ENCODE data around the gene IER3IP1. TPM values are rescaled to one million over a fixed set of nuclear protein-coding genes. Genes with fewer than 3 reads are reported as not detected.
A peak's percentile ranks its signal among the peaks of the same experiment; 100 is the strongest.

Gene IER3IP1
- total and polyA plus RNA-seq, 8 donors: 2.7 to 15.4 (median 5.5) TPM

- Histone ChIP-seq H3K27me3 (no peaks in the 10 kb centered on the region), H3K27ac (no peak overlapping the region), H3K4me3 (peak overlapping the region in 3 of 4 donors; percentile 51 to 99 (median 78)), H3K4me1 (peaks cover 8 to 18% (median 13%) of the 10 kb centered on the region in 3 donors), H3K9me3 (no peaks in the 10 kb centered on the region), H3K36me3 (no peaks in the 10 kb centered on the region)
- no peak for TF ChIP-seq CTCF (IDR thresholded peaks at IDR 0.05)
- ATAC-seq (peak; percentile 35 to 45 (median 38)), FAIRE-seq (no peak), DNase-seq (no peak)
- 52% methylated on average over 13 of the region's 13 CpGs for WGBS, 2 donors
- intact Hi-C loops (cut with DNase I): no loop called here
Measured at GRCh38 chr18:47174545-47175116, 1.5 kb downstream of the IER3IP1 start.

GRCh38 chr18:47172476-47172875, 3.7 kb downstream of the IER3IP1 start:
- Histone ChIP-seq H3K4me1 (peaks cover 8 to 24% (median 13%) of the 10 kb centered on the region in 3 donors), H3K9me3 (no peaks in the 10 kb centered on the region), H3K4me3 (no peak overlapping the region), H3K27me3 (no peaks in the 10 kb centered on the region), H3K27ac (no peak overlapping the region), H3K36me3 (no peaks in the 10 kb centered on the region)
- no peak for ATAC-seq
- no peak for DNase-seq
- FAIRE-seq: no peak
- 75 to 81% methylated on average over 2 of the region's 2 CpGs for whole genome bisulfite sequencing, 2 donors
- TF ChIP-seq CTCF (IDR thresholded peaks at IDR 0.05): no peak
- intact Hi-C loops (cut with DNase I): no loop called here

- Histone ChIP-seq H3K4me1 (peaks cover 0 to 17% (median 8%) of the 10 kb centered on the region in 3 donors), H3K27me3 (no peaks in the 10 kb centered on the region), H3K4me3 (no peak overlapping the region), H3K9me3 (no peaks in the 10 kb centered on the region), H3K27ac (no peak overlapping the region), H3K36me3 (no peaks in the 10 kb centered on the region)
- no peak for FAIRE-seq
- intact Hi-C loops (cut with DNase I): no loop called here
- TF ChIP-seq CTCF (IDR thresholded peaks at IDR 0.05): no peak
- no peak for ATAC-seq
- WGBS, 2 donors: 73 to 88% methylated on average over 1 of the region's 1 CpG
- DNase-seq: no peak
Measured at GRCh38 chr18:47168913-47169312, 7.3 kb downstream of the IER3IP1 start.

GRCh38 chr18:47168509-47168908, 7.7 kb downstream of the IER3IP1 start:
- Histone ChIP-seq H3K36me3 (no peaks in the 10 kb centered on the region), H3K27ac (no peak overlapping the region), H3K27me3 (no peaks in the 10 kb centered on the region), H3K4me1 (peaks cover 0 to 13% (median 5%) of the 10 kb centered on the region in 3 donors), H3K4me3 (no peak overlapping the region), H3K9me3 (no peaks in the 10 kb centered on the region)
- no peak for TF ChIP-seq CTCF (IDR thresholded peaks at IDR 0.05)
- no peak for DNase-seq
- ATAC-seq: no peak
- intact Hi-C loops (cut with DNase I): no loop called here
- no peak for FAIRE-seq

- Histone ChIP-seq H3K4me3 (no peak overlapping the region), H3K27ac (no peak overlapping the region), H3K9me3 (no peaks in the 10 kb centered on the region), H3K4me1 (peaks cover 0 to 13% (median 5%) of the 10 kb centered on the region in 3 donors), H3K36me3 (no peaks in the 10 kb centered on the region), H3K27me3 (no peaks in the 10 kb centered on the region)
- intact Hi-C loops (cut with DNase I): no loop called here
- 58 to 67% methylated on average over 2 of the region's 2 CpGs for WGBS, 2 donors
- DNase-seq: no peak
- no peak for FAIRE-seq
- no peak for ATAC-seq
- TF ChIP-seq CTCF (IDR thresholded peaks at IDR 0.05): no peak
Measured at GRCh38 chr18:47166294-47166693, 9.9 kb downstream of the IER3IP1 start.

Data from pancreas (tissue), 10 donors.